GM19328 (cell line): ENCODE measurements around the gene TMEM212.

Source experiments
- ATAC-seq: cut with Tn5 transposase; IDR thresholded peaks from one replicate; pipeline ENCODE4 v1.9.1; 2021; ENCODE audit warnings: mild to moderate bottlenecking, moderate library complexity; ENCODE audit not compliant: unreplicated experiment

Gene TMEM212

GRCh38 chr3:171842864-171843518 is at the start of gene TMEM212:
TMEM212 (plus strand) TSS chr3:171843349; CDS start chr3:171843384, 35 bp downstream.
- ATAC-seq: no peak

GRCh38 chr3:171796625-171797264 is 46.4 kb upstream of the TMEM212 start:
- ATAC-seq: no peak

GRCh38 chr3:171797265-171797679 is 45.9 kb upstream of the TMEM212 start:
- ATAC-seq: no peak

DNA sequence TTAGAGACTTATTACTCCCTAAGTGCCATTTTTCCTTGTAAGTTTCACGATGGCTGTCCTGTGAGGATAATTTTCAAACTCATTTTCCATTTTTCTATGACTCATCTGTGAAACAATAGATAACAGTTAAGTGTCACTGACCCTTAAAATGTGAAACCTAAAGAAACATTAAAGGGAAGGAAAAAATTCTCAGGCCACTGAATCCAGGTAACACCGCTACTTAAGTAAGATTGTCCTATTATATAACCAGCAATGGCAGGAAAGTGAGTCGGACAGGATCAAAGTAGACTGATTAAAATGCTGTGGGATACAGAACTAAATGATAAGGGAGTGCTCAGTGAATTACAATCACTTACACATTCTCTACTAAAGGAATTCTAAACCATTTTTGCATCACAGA is 45.3 kb upstream of the TMEM212 start:
- ATAC-seq: no peak

DNA sequence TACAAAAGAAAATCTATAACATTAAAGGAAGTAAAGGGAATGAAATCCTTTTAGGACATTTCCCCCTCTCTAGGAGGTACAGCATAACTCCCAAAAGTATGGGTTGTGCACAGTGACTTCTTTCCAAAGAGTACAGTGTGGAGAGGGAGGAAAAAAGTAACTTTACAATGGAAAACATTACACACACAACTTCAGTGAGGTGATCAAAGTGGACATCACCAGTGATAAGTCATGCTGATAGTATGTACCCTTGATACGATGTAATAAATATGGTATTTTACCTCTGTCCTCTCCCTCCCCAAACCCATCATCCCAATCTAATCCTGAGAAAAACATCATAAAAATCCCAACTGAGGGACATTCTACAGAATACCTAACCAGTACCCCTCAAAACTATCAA is 43.6 kb upstream of the TMEM212 start:
- no peak for ATAC-seq

GRCh38 chr3:171801738-171802589 is 41.2 kb upstream of the TMEM212 start:
- no peak for ATAC-seq

- no peak for ATAC-seq
Observed at GRCh38 chr3:171802590-171802956, 40.6 kb upstream of the TMEM212 start.

- no peak for ATAC-seq
Observed at GRCh38 chr3:171803044-171803443, 40.1 kb upstream of the TMEM212 start.

GRCh38 chr3:171804618-171805389 is 38.3 kb upstream of the TMEM212 start:
- ATAC-seq: no peak

GRCh38 chr3:171805687-171806086 is 37.5 kb upstream of the TMEM212 start:
- ATAC-seq: no peak

DNA sequence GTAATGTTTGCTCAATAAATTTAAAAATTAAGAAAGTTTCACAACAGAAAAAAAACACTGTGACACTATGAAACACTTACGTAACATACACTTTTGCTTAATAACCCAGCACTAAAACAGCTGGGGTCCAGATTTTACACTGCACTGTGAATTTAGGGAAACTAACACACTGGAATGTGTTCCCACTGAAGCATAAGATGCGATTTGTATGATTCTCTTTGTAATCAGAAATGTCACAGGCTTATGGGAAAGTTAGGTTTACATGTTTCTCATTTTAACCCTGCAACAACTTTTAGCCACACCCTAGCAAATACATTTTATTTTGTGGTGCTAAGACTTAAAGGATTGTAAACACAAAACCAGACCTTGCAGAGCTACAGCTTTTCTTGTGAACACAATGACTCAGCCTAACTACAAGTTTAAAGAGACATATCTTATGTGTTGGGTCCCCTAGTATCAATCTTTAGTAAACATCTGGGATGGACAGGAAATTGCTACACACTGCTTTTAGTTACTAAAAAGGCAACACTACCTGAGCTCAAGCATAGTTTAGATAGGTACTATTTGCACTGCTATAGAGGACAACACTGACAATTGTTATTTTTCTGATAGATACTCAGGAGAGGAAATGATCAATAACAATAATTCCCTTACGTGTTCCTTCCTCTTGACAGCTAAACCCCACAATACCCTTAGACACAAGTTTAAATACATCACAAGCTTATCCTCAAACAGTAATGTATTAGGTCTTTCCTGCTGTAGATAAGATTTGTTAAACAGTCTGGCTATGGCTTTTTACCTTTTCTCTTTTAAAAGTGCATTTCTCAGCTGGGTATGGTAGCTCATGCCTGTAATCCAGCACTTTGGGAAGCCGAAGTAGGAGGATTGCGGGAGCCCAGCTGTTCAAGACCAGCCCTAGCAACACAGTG is 36.7 kb upstream of the TMEM212 start:
- no peak for ATAC-seq

DNA sequence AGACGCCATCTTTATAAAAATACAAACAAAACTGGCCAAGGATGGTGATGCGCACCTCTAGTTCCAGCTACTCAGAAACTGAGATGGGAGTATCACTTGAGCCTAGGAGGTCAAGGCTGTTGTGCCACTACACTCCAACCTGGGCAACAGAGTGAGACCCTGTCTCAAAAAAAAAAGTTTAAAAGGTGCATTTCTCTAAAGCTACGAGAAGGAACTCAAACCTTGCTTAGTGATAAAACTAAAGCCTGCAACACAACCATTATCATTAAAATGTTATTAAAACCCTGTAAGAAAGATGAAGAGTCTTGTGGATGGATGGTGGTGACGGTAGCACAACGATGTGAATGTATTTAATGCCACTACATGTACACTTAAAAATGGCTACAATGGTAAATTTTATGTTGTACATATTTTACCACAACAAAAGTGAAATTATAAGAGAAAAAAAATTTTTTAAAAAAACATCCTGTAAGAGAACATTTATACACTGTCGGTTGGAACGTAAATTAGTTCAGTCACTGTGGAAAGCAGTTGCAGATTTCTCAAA is 35.9 kb upstream of the TMEM212 start:
- ATAC-seq: no peak

GRCh38 chr3:171807806-171808205 is 35.3 kb upstream of the TMEM212 start:
- ATAC-seq: no peak

- ATAC-seq: peak; percentile 30
Observed at GRCh38 chr3:171809611-171809860, 33.6 kb upstream of the TMEM212 start.

GRCh38 chr3:171809861-171810628 is 33.1 kb upstream of the TMEM212 start, which contains the start of gene PLD1:
PLD1 (minus strand) TSS chr3:171810483; CDS start chr3:171738051, 72,432 bp downstream.
- ATAC-seq: peak; percentile 56

DNA sequence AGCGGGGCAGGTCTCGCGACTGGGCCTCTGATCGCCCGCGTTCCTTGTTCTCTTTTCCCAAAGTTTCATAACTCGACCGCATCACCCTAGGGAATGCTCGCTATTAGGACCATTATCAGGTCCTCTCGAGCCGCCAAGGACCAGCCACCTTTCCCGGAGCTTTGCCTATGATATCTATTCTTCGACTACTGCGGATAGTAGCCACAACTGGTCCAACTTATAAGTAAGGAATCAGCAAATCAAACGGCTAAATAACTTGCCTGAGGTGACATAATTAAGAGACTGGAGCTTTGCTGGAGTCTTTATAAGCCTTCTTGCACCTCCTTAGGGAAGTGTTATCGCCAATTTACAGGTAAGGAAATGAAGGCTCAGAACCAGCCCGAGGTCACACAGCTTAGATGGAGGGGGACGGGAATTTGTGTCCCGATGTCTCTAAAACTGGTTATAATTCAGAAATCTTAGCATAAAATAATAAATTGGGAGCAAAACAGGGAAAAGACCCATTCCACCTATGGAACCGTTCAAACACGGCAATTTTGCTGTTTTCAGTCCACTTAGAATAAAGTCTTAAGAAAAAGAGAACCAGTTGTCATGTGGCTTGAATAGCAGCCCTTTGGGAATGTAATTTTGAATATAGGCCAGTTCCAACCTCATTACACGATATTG is 32.4 kb upstream of the TMEM212 start:
- no peak for ATAC-seq

DNA sequence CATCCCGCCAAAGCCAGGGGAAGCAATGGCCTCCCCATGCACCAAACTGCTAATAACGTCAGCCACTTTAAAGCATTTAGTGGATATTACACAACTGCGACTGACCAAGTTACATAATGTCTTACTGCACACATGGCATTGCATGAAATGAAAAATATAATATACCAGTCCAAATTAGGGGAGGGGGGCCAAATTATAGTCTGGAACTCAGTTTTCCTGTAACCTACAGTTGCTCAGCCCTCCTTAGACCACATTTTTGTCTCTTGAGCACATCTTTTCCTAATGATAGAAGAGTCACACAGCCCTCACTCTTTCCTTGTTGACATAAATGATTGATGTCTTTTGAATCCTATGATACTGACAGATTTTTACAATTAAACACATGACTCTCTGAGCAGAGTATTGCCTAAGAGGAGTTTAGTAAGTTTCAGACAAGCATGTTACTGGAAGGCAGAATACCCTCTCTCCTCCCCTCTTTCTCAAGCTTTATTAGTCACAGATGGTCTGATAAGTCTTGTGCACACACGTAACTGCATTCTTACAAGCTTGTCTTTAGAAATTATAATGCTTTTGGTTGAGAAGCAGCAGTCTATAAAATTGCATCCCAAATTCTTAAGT is 31.7 kb upstream of the TMEM212 start:
- ATAC-seq: no peak

- ATAC-seq: no peak
Observed at GRCh38 chr3:171811913-171812335, 31.2 kb upstream of the TMEM212 start.
